NOMO-1 (cell line): Measurements from ENCODE around the gene FOXP2.

Experiments
- DNase-seq, 2 experiments: peaks; one replicate each; lab custom pipeline; 2025; ENCODE audit not compliant: unreplicated experiment in 2 of 2; lab: John Stamatoyannopoulos, UW

The FOXP2 gene

DNA sequence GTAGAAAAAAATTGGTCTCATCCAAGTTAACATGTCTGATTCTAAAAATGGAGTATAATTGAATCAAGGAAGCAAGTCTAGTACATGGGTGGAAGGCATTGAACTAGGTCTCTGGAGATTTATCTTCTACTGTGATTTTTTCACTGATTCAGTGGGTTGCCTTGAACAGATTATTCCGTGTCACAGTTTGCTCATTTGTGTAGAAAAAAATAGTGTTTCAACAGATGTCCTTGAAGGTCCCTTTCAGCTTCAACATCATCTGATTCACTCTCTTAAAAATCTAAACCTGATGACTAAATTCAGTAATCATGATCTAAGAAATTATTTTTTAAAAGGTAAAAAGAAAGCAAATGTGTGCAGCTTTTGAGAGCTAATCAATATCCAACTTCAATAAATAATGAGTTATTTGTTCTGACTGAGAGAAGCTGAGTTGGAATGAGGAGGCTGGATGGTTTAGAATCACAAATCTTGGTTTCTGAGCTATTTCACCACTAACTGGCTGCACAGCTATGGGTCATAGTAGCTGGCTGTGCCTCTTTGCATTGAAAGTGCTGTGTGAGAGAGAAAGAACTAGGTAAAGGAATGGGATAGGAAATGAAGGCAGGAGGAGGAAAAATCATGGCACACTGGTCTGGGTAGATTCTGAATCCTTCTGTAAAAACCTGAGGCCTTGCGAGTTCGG lies 285.8 kb downstream of the FOXP2 start:
- DNase-seq: no peak

DNA sequence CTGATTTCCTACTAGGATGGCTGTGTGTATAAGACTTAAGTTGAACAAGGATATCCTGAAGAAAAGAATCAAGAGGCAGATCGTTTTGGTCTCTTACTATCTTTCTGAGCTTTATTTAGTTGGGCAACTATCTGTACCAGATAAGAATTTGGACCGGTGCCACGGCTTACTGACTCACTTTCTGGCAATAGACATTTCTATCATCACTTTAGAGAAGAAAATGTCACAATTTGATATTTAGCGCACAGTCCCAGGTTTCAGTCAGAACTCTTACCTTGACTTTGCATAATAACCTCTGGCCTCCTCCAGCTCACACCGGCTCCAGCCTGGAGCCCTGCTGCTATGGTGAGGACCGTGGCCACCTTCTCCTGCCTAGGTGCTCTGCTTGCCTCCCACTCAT lies 289.1 kb downstream of the FOXP2 start:
- no peak for DNase-seq

DNA sequence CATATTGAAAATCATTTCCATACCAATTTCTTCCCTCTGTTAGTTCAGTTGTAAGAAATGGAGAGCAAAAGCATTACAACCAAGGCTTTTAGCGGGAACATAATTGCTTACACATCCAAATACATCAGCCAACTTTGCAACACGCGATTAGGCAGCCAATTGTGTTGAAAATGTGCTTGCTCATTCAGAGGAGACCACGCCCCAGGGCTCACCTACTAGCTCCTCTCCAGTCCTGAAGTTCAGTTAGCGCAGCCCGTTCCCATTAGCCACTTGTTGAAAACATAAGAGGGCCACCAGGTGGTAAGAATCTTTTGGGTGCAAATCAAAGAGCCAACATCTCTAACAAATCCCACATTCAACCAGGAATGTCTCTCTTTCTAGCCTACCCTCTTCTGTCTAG lies 294.0 kb downstream of the FOXP2 start:
- no peak for DNase-seq

DNA sequence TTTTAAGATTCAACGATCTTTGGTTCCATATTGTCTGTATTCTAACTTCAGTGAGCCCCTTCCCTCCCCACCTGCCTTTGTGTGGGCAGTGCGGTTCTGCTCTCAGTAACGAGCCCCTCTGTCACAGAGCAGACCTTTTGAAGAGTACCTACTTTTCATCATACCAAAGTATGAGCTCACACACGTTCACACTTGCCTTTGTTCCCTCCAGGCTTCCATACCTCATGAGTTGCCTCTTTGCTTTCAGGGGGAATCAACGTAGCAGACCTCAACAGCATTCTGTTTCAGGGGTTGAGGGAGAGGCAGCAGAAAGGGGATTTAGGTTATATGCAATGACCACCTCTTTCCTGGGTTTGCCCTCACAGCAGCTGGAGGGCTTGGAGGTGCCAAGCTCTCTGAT lies 295.9 kb downstream of the FOXP2 start:
- no peak for DNase-seq

DNA sequence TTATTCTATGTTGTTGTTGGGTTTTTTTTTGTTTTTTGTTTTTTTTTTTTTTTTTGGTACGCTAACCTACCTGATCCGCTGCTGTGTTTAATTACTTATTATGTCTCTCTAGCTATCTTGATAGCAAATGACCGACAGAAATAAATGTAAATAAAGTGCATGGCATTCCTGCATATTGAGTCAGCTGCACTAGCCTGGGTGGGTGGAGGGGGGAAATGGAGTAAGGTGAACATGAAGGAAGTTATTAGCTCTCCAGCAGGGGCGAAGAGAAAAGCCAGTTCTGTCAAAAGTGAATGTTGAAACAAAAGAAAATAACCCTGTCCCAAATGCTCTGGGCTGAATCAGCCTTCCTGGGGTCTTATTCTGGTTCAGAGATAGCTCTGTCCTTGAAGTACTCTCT lies 296.6 kb downstream of the FOXP2 start:
- DNase-seq: no peak

DNA sequence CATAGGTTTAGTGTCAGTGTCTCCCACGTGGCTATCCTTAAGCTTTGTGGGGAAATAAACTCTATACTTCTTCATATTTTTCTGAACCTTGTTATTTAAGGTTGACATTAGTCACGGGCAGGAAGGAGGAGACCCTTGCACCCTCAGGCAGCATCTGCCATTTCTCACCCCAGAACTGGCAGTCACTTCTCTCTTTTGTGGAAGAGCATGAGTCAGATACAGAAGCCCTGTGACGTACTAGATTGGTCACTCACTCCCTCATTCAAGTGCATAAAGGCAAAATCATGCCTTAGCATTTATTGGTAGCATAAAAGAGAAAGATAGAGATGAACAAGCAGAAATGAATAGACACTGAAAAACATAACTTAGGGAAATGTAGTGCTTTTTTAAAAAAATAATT lies 301.3 kb downstream of the FOXP2 start:
- no peak for DNase-seq

DNA sequence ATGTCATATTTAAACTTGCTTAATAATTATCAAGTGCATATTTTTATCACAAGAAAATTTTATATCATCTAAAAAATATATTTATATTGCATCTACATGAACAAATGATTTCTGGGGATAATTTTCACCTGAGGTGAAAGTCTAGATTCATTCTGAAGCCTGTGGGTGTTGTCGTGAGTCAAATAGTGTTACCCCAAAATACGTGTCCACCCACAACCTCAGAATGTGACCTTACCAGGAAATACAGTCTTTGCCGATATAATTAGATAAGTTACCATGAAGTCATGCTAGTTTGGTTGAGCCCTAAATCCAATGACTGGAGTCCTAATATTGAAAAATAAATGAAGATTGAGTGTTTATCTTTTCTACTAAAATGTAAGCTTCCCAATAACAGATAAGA lies 304.2 kb downstream of the FOXP2 start:
- no peak for DNase-seq

DNA sequence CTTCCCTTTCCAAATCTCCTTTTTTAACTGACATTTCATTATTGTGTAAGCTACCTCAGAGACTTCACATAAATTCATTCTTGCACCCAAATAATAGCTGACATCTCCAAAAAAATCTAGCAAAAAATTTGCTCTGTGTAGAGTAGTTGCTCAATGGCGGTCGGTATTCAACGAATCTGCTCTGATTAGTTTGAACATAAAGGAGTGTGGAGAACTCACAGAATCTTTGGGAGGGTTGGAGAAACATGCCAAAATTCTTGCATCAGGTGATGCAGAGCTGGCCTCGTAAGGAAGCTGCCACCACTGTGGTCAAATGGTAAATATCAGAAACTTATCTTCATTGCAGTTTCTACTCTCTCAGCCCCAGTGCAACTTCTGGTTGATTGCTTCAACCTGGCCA lies 306.1 kb downstream of the FOXP2 start:
- DNase-seq: no peak

DNA sequence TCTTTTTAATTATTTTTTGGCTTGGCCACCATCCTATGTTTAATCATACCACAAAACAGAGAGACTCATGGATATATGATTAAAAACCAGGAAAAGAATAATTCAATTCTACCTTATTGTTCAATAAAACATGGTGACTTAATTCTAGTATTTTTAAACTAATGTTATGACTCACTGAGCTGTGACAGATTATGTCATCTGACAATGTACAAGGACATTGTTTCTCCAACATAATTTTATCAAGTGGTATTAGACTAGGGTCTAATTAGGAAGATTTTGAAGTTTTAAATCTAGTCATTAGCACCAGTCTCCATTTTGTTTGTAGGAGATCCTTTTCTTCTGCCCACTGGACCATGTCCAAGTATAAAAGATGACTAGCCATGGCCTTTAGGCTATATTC lies 307.9 kb downstream of the FOXP2 start:
- no peak for DNase-seq

DNA sequence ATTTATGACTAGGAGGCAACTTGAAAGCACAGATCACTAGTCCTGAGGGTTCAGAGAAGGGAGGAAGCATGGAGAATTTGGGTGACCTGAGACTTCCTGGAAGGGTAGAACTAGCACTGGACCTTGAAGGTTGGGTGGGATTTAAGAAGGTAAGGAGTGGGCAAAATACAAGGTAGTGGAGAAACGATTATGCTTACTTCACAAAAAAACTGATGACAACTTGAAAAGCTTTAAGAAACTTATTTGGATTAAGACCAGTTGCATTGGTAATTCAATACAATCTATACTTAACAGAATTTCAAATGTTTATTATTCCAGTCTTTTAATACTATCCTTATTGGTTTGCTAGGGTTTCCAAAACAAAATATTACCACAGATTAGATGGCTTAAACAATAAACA lies 308.7 kb downstream of the FOXP2 start:
- DNase-seq: no peak

DNA sequence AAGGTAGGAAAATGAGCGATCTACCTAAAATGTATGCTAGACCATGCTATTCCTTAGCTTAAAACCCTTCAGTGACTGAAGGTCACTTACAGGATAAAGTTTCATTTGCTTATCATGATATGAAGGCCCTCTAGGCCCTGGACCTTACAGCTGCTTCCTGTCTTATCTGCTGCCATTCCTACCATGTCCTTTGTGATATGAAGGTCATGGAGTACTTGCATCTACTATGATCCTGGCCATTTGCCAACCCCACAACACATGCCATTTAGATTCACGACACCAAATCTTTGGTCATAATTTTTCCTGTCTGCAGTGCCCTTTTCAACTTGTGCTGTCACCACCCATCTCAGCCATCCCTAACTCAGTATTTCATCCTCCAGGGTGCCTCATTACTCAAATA lies 325.5 kb downstream of the FOXP2 start:
- no peak for DNase-seq

DNA sequence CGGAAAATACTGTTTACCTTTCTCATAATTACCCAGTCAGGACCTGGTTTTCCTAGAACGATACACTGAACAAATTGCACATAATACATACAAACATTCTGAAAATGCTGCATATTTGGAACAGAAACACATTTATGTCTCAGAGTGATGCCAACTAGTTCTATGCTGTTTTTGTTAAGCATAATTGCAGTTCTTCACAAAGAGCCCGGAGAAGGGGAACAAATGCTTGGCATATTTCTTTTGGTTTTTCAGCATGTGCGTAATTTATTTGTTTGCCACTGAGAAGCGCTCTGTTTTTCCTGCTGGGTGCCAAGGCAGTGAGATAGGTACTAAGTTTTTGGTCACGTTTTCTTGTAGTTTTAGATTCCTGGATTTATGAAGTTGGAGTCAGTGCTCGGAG lies 326.3 kb downstream of the FOXP2 start:
- DNase-seq: no peak

DNA sequence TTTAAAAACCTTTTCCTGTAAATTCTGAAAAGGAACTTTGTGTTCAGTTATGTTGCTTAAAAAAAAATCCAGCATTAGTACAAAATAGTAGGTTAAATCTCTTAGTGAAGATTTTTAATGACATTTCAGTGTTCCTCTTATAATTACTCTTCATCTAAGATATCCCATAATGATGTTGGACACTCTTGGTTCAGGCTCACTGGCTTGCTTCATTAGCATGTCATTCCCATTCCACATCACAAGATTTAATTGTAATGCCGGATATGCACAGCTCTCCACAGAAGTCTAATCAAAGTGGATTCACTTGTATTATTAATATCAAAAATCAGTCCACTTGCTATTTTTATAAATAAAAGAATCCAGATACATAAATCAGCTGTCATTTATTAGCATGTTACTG lies 327.3 kb downstream of the FOXP2 start:
- no peak for DNase-seq
